HG02981 (cell line): ENCODE results near the gene CMIP.

Experiments
- ATAC-seq: cut with Tn5 transposase; IDR thresholded peaks from one replicate; pipeline ENCODE4 v1.9.1; 2021; ENCODE audit warnings: mild to moderate bottlenecking, moderate library complexity; ENCODE audit not compliant: unreplicated experiment

CMIP gene

GRCh38 chr16:81446907-81447268, 2.3 kb downstream of the CMIP start:
- no peak for ATAC-seq

- ATAC-seq, result no peak
These were observed 2.9 kb downstream of the CMIP start for GRCh38 chr16:81447383-81448101.

- ATAC-seq, result no peak
These were observed 3.8 kb downstream of the CMIP start for GRCh38 chr16:81448154-81449131.

GRCh38 chr16:81449241-81449640, 4.6 kb downstream of the CMIP start:
- no peak for ATAC-seq

GRCh38 chr16:81449899-81450608, 5.4 kb downstream of the CMIP start:
- ATAC-seq, result no peak

GRCh38 chr16:81450783-81451491, 6.3 kb downstream of the CMIP start:
- ATAC-seq, result no peak

- no peak for ATAC-seq
These were observed 7.4 kb downstream of the CMIP start for GRCh38 chr16:81451753-81452680.

GRCh38 chr16:81453091-81453728, 8.6 kb downstream of the CMIP start:
- no peak for ATAC-seq

GRCh38 chr16:81454044-81454443, 9.4 kb downstream of the CMIP start:
- no peak for ATAC-seq

GRCh38 chr16:81455006-81455405, 10.4 kb downstream of the CMIP start:
- ATAC-seq, result no peak

- ATAC-seq, result no peak
These were observed 11.3 kb downstream of the CMIP start for GRCh38 chr16:81455720-81456494.

GRCh38 chr16:81456523-81457325, 12.1 kb downstream of the CMIP start:
- no peak for ATAC-seq

GRCh38 chr16:81457326-81458133, 12.9 kb downstream of the CMIP start:
- no peak for ATAC-seq

GRCh38 chr16:81458149-81458669, 13.6 kb downstream of the CMIP start:
- no peak for ATAC-seq

- ATAC-seq, result no peak
These were observed 14.4 kb downstream of the CMIP start for GRCh38 chr16:81458827-81459598.

- no peak for ATAC-seq
These were observed 15.5 kb downstream of the CMIP start for GRCh38 chr16:81460075-81460474.
